SHP77 (cell line): ENCODE data around the gene EFNA3.

Source experiments
- DNase-seq, 2 experiments: peaks; one replicate each; lab custom pipeline; 2025; lab: John Stamatoyannopoulos, UW

The EFNA3 gene

DNA sequence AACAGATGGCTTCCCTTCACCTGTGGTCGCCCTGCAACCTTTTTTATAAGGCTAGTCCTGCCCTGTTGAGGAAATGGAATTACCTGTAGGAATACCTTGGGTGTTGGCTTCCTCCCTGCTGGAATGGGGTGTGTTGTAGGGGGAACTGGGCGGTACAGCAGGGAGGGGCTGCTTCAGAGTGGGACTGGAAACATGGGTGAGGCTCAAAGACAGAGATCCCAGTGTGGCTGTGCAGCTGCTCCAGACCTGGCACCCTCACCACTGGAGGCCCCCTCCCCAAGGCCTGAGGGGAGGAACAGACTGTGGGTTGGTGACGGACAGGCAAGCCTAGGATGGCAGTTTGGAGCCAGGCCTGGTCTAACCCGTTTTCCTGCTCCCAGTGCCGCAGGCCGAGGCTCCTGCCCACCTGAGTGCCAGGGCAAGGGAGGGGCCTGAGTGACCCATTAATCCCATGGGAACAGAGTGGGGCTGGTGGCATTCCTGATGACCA lies 4.5 kb downstream of the EFNA3 start:
- no peak for DNase-seq

DNA sequence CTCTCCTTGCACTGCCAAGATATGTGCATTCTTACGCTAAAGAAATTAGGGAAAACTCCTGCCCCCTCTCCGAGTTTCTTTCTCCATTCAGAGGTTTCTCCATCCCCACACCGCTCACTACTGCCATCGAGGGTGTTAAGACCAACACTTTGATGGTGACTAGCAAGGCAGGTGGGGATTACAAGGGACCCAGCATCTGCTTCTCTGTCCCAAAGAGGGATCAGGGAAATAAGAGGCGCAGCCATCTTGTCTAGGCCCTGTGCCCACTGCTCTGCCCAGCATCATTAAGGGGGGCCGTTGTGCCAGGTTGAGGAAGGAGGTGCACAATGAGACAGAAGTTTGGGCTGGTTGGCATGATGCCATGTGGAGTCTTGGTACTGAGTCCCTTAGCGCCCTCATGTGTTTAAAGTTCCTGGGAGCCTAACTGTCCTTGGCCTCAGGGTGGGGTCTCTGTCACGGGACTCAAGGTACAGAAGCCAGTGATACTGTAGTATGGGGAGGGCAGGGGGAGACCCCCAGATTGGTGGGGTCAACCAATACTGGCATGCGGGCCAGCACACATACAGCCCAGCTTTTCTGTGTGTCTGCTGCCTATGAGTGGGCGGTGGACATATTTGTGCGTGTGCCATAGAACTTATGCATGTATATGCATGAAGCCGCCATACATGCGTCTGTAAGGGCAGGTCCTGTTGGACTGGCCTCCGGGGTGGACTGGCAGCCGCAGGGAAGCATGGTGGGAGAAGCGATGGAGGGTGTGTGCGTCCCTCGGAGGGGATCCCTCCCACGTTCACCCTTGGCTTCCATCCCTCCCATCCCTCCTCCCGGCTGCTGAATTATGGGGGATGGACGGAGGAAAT lies 5.5 kb downstream of the EFNA3 start:
- peak; percentile 43 to 66 for DNase-seq

- peak; percentile 98 for DNase-seq
These were observed 6.3 kb downstream of the EFNA3 start for GRCh38 chr1:155084722-155085503.

- DNase-seq, result peak in 1 of 2 experiments; percentile 38
These were observed 7.0 kb downstream of the EFNA3 start for GRCh38 chr1:155085504-155086127.

DNA sequence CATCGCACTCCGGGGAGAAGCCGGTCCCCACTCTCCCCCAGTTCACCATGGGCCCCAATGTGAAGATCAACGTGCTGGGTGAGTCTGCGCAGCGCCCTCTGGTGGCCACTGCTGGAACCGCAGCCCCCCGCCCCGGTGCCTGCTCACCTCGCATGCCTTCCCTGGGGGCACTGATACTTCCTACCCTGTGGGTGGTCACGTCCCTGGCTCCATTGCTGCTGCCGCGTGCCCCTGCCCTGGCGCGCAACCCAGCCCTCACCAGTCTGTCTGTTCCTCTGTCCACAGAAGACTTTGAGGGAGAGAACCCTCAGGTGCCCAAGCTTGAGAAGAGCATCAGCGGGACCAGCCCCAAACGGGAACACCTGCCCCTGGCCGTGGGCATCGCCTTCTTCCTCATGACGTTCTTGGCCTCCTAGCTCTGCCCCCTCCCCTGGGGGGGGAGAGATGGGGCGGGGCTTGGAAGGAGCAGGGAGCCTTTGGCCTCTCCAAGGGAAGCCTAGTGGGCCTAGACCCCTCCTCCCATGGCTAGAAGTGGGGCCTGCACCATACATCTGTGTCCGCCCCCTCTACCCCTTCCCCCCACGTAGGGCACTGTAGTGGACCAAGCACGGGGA lies 7.6 kb downstream of the EFNA3 start:
- peak; percentile 53 to 65 for DNase-seq

GRCh38 chr1:155086856-155087535 lies 8.4 kb downstream of the EFNA3 start:
- DNase-seq, result no peak

GRCh38 chr1:155091071-155092051 lies 12.7 kb downstream of the EFNA3 start:
- DNase-seq, result peak; percentile 88 to 94

DNA sequence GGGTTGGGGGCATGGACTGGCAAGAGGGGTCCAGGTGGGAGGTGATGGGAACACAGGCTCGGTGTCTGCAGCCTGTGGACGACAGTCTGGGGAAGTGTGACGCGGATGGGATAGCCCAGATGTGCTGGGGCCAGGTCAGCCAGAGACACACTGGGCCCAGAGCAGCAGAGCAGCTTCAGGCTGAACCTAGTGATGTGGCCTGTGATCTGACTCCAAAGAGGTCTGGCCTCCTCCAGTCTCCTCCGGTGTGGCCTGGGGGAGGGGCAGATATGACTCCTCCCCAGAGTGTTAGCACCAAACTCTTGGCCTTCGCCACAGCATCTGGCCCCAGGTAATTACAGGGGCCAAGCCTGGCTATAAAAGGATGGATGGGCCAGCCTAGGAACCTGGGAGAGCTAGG lies 13.5 kb downstream of the EFNA3 start:
- no peak for DNase-seq

DNA sequence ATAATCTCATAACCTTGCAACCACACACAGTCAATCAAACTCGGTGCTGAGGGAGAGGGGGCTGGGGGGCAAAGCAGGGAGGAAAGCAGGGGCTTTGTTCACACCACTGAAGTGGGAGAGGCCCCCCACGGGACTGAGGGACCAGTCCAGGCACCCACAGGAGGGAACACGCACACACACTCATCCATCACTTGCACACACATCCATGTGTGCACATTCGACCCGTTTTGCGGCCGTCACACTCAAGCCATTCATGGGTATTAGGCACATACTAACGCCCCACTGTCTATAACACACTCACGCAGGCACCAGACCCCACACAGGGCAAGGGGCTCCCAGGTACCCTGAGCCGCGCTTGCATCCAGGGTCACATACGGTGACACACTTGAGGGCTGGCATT lies 14.0 kb downstream of the EFNA3 start:
- DNase-seq, result no peak

DNA sequence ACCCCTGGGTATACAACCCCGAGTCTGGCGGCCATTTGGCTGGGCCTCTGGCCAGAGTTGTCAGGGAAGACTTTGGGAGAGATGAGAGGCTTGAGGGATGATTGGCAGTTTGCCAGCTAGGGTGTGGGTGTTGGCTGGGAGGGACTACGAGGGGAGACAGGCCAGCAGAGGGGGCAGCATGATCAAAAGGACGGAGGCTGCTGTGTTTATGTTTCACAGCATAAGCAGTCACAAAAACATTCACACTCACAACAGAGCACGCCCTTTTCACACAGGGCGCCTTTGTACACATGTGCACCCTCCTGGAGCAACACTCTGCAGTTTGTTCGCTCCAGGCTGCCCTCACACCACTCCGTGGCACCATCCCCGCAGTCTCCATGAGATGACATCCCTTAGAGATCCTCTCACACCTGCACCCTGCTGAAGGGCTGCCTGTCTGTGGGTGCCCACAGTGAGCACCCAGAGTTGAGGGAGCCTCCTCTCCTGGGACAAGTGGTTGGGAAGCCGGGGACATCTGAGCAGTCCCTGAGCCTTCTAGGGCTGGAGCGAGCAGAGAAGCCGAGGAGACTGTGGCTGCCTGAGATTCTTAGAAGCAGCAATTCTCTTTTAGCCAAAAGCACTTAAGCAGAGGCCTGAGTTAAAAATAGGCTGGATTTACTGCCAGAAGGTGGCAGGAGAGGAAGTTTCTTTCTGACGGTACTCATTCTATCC lies 15.4 kb downstream of the EFNA3 start:
- DNase-seq, result peak; percentile 83 to 88

GRCh38 chr1:155094622-155094948 lies 15.9 kb downstream of the EFNA3 start:
- no peak for DNase-seq

GRCh38 chr1:155099331-155099730 lies 20.7 kb downstream of the EFNA3 start:
- no peak for DNase-seq

DNA sequence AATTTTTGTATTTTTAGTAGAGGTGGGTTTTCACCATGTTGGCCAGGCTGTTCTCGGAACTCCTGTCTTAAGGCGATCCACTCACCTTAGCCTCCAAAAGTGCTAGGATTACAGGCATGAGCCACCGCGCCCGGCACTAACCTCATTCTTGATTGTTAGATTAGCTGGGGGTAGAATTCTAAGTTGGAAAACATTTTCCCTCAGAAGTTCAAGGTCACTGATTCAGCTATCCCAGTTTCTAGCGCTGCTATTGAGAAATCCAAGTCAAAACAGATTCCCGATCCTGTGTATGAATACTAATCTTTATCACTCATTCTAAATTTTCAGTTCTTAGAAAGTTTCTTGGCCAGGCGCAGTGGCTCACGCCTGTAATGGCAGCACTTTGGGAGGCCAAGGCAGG lies 24.7 kb downstream of the EFNA3 start:
- no peak for DNase-seq

DNA sequence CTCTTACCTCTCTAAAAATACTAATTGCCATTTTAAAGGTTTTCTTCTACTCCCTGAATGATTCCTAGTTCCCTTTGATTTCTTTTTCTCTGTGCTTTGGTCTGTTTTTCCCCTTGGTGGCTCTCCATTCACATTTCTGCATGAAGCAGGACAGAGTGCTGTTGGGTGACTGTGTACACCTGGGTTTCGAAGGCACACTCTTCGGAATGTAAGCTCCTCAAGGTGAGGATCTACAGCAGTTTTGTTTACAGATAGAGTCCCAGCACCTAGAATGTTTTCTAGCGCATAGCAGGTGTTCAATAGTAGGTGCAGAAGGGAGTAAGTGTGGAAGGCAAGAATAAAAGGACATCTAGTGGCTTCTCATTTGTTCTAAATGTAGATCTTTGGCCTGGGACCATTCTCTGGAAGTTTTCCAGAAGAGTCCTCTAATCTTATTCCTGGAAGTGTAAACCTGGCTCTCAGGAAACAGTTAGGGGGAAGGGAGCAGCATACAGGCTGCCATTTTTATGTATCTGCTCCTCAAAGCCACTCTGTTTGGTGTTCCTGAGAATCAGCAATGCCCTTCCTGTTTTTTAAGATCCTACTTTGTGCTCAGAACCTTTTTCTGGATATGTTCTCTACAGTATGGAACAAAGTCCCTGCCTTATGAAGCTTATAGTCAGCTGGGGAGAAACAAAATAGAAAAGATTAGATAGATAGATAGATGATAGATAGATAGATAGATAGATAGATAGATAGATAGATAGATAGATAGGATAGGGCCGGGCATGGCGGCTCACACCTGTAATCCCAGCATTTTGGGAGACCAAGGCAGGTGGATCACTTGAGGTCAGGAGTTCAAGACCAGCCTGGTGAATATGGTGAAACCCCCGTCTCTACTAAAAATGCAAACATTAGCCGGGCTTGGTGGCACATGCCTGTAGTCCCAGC lies 26.2 kb downstream of the EFNA3 start:
- DNase-seq, result no peak

DNA sequence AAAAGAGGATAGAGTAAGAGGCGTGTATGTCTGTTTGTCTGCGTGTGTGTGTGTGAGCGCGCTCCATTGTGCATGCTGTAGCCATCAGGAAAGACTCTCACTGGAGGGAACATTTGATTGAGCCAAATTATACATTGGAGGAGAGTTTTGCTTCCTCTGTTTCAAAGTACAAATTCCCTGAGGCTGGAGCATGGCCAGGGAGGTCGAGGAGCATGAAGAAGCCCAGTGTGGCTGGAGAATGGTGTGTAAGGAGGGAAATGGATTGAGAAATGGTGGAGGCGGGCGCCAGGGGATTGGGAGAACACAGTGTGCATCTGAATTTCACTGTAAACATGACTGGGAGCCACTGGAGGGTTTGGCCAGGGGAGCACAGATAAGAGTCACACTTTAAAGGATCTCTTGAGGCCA lies 27.0 kb downstream of the EFNA3 start:
- DNase-seq, result no peak

DNA sequence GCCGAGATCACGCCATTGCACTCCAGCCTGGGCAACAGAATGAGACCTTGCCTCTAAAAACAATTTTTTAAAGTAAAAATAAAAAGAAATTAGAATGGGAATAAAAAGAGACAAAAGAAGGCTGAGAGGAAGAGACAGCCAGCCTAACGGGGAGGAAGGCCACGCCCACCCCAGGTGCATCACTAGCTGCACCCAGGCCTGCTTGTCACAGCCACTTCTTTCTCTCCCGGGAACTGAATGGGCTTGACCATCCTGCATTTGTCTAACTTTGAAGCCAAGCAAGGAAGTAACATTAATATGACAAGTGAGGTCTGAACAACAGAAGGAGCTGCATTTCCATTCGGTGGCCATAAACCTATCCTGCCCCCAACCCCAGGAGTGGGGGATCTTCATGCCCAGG lies 28.2 kb downstream of the EFNA3 start:
- peak; percentile 25 to 49 for DNase-seq

DNA sequence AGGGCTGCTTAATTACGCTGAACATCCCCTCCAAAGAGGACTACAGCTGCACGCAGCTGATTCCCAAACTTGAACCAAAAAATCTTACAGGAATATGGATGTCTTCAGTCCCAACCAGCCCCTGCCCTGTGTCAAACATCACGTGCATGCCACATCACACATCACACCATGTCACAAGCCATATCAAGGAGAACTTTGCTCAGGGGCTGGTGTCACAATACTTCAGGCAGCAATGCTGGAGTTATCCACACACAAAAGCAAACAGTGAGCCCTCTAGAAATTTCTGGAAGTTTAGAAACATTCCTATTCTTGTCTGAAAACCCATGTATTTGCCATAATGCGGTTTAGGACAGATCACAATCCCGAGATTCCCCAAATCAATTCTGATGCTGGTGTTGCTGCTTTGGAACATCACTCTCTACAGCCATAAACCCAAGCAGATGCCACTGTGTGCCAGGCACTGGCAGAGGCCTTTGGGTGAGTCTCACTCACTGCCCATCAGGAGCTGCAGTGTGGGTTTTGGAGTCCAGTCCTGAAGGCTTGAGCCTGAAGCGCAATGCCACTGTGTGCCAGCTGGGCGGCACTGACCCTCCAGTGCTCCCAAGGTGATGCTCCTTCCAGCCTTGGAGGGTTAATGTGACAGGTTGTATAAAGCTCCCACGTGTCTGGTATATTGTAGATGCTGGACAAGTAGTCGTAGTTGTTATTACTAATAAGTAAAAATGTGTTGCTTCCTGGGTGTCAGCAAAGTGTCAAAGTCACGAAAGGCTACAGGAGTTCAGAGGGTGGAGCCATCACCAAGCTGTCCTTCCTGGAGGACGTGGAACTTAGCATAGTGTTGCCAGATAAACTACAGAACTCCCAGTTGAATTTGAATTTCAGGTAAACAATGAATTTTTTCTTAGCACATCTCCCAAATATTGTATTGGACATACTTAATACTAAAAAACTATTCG lies 28.9 kb downstream of the EFNA3 start:
- DNase-seq, result no peak

- no peak for DNase-seq
These were observed 29.7 kb downstream of the EFNA3 start for GRCh38 chr1:155108296-155108695.
